ENCODE data around the gene CFAP46. TPM values are rescaled to one million over a fixed set of nuclear protein-coding genes. Genes with fewer than 3 reads are reported as not detected.

Gene CFAP46
- total RNA-seq, 2 experiments from 2014 or later = not detected

GRCh38 chr10:132939378-132939955 is 2.9 kb downstream of the CFAP46 start:
- H3K9me2 ChIP-seq (ENCODE audit: insufficient read depth, low read length) = no peaks in the 10 kb centered on the region
- no peak for TF ChIP-seq CTCF (conservative IDR thresholded peaks at IDR 0.05; ENCODE audit: low read length)
- TF ChIP-seq EZH2phosphoT487 (IDR thresholded peaks at IDR 0.05; ENCODE audit: borderline replicate concordance, low read depth, low read length) = no peak
- intact Hi-C loops (cut with micrococcal nuclease; ENCODE audit: unreplicated experiment) = no loop called here
- no peaks in the 10 kb centered on the region for H3K79me2 ChIP-seq (ENCODE audit: insufficient read depth, low read depth, low read length)
- BruUV-seq (replicated peaks) = no TSS peak
- H3K4me1 ChIP-seq (ENCODE audit: insufficient read depth, low read length, poor library complexity, severe bottlenecking) = no peaks in the 10 kb centered on the region
- ChIA-PET POLR2A (no interaction called here), CTCF (ENCODE audit: unreplicated experiment) (no interaction called here)
- H4K20me1 ChIP-seq (ENCODE audit: insufficient read depth, low read length) = no peaks in the 10 kb centered on the region
- H3K36me3 ChIP-seq (ENCODE audit: insufficient read depth, low read length) = no peaks in the 10 kb centered on the region
- H3K9me3 ChIP-seq (ENCODE audit: low read length) = no peaks in the 10 kb centered on the region
- no peak overlapping the region for H2AFZ ChIP-seq (ENCODE audit: low read length)
- H3K4me2 ChIP-seq (ENCODE audit: low read length) = no peak overlapping the region
- H3K4me3 ChIP-seq (ENCODE audit: low read depth, low read length, poor library complexity, severe bottlenecking) = no peak overlapping the region
- no peak for DNase-seq (ENCODE audit: low spot score)
- H3K27ac ChIP-seq (ENCODE audit: low read depth, low read length, poor library complexity, severe bottlenecking) = no peak overlapping the region

- H3K9me3 ChIP-seq (ENCODE audit: low read length) = no peaks in the 10 kb centered on the region
- peak; percentile 14 for DNase-seq (ENCODE audit: low spot score)
- intact Hi-C loops (cut with micrococcal nuclease; ENCODE audit: unreplicated experiment) = no loop called here
- TF ChIP-seq CTCF (conservative IDR thresholded peaks at IDR 0.05; ENCODE audit: low read length) (peak; percentile 62), EZH2phosphoT487 (IDR thresholded peaks at IDR 0.05; ENCODE audit: borderline replicate concordance, low read depth, low read length) (no peak)
- H3K36me3 ChIP-seq (ENCODE audit: insufficient read depth, low read length) = no peaks in the 10 kb centered on the region
- no peaks in the 10 kb centered on the region for H4K20me1 ChIP-seq (ENCODE audit: insufficient read depth, low read length)
- no peak overlapping the region for H3K4me2 ChIP-seq (ENCODE audit: low read length)
- CTCF ChIA-PET (ENCODE audit: unreplicated experiment) = no interaction called here
- H3K4me3 ChIP-seq (ENCODE audit: low read depth, low read length, poor library complexity, severe bottlenecking) = no peak overlapping the region
- H3K4me1 ChIP-seq (ENCODE audit: insufficient read depth, low read length, poor library complexity, severe bottlenecking) = no peaks in the 10 kb centered on the region
- no peak overlapping the region for H3K27ac ChIP-seq (ENCODE audit: low read depth, low read length, poor library complexity, severe bottlenecking)
- no peak overlapping the region for H2AFZ ChIP-seq (ENCODE audit: low read length)
- POLR2A ChIA-PET = no interaction called here
- no peaks in the 10 kb centered on the region for H3K79me2 ChIP-seq (ENCODE audit: insufficient read depth, low read depth, low read length)
- no peaks in the 10 kb centered on the region for H3K9me2 ChIP-seq (ENCODE audit: insufficient read depth, low read length)
- BruUV-seq (replicated peaks) = no TSS peak
Measured at GRCh38 chr10:132938472-132939339, 3.7 kb downstream of the CFAP46 start.

GRCh38 chr10:132937861-132938260 is 4.5 kb downstream of the CFAP46 start:
- H3K9me2 ChIP-seq (ENCODE audit: insufficient read depth, low read length) = no peaks in the 10 kb centered on the region
- H2AFZ ChIP-seq (ENCODE audit: low read length) = no peak overlapping the region
- intact Hi-C loops (cut with micrococcal nuclease; ENCODE audit: unreplicated experiment) = no loop called here
- H4K20me1 ChIP-seq (ENCODE audit: insufficient read depth, low read length) = no peaks in the 10 kb centered on the region
- H3K27ac ChIP-seq (ENCODE audit: low read depth, low read length, poor library complexity, severe bottlenecking) = no peak overlapping the region
- BruUV-seq (replicated peaks) = no TSS peak
- no peak for TF ChIP-seq EZH2phosphoT487 (IDR thresholded peaks at IDR 0.05; ENCODE audit: borderline replicate concordance, low read depth, low read length)
- TF ChIP-seq CTCF (conservative IDR thresholded peaks at IDR 0.05; ENCODE audit: low read length) = no peak
- ChIA-PET CTCF (ENCODE audit: unreplicated experiment) (no interaction called here), POLR2A (no interaction called here)
- DNase-seq (ENCODE audit: low spot score) = no peak
- H3K4me3 ChIP-seq (ENCODE audit: low read depth, low read length, poor library complexity, severe bottlenecking) = no peak overlapping the region
- no peaks in the 10 kb centered on the region for H3K9me3 ChIP-seq (ENCODE audit: low read length)
- no peaks in the 10 kb centered on the region for H3K79me2 ChIP-seq (ENCODE audit: insufficient read depth, low read depth, low read length)
- no peak overlapping the region for H3K4me2 ChIP-seq (ENCODE audit: low read length)
- H3K4me1 ChIP-seq (ENCODE audit: insufficient read depth, low read length, poor library complexity, severe bottlenecking) = no peaks in the 10 kb centered on the region
- H3K36me3 ChIP-seq (ENCODE audit: insufficient read depth, low read length) = no peaks in the 10 kb centered on the region
